ENCODE results near the gene RGS16.

DNA sequence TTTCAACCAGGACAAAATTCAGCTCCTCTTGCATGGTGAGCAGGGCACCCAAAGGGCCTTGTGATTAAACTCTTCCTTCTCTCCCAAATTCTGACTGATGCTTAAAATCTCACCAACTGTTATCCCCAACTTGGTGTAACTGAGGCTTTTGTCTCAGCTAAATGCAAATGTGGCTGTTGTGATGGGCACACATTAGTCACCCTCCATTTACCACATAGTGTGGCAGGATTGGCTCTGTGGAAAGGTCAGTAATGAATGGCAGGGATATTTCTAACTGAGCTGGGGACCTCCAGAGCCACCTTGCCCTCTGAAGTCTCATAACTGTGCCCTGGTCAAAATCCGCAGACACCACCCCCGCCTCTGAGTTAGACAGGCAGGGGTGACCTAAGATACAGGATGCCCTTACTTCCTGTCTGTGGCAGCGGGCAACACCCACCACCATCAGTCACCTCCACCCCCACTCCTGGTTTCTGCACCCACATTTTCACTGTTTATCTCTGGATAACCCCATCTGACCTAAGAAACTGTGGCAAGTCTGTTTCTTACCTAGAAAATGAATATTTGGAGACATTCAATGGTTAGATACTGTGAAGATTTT, 25.4 kb upstream of the RGS16 start:
- TF ChIP-seq, protein P1, sequence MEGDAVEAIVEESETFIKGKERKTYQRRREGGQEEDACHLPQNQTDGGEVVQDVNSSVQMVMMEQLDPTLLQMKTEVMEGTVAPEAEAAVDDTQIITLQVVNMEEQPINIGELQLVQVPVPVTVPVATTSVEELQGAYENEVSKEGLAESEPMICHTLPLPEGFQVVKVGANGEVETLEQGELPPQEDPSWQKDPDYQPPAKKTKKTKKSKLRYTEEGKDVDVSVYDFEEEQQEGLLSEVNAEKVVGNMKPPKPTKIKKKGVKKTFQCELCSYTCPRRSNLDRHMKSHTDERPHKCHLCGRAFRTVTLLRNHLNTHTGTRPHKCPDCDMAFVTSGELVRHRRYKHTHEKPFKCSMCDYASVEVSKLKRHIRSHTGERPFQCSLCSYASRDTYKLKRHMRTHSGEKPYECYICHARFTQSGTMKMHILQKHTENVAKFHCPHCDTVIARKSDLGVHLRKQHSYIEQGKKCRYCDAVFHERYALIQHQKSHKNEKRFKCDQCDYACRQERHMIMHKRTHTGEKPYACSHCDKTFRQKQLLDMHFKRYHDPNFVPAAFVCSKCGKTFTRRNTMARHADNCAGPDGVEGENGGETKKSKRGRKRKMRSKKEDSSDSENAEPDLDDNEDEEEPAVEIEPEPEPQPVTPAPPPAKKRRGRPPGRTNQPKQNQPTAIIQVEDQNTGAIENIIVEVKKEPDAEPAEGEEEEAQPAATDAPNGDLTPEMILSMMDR (IDR thresholded peaks at IDR 0.05) = no peak
- TF ChIP-seq POLR2A (IDR thresholded peaks at IDR 0.05) = no peak

Measured in uterus (tissue), 2 donors.